ENCODE data around the gene HAND1.
A peak's percentile ranks its signal among the peaks of the same experiment; 100 is the strongest.

Gene HAND1

GRCh38 chr5:154455585-154455984 lies 22.4 kb downstream of the HAND1 start:
- Mint-ChIP-seq H3K9me3 (no peaks in the 10 kb centered on the region), H3K4me3 (no peak overlapping the region)

DNA sequence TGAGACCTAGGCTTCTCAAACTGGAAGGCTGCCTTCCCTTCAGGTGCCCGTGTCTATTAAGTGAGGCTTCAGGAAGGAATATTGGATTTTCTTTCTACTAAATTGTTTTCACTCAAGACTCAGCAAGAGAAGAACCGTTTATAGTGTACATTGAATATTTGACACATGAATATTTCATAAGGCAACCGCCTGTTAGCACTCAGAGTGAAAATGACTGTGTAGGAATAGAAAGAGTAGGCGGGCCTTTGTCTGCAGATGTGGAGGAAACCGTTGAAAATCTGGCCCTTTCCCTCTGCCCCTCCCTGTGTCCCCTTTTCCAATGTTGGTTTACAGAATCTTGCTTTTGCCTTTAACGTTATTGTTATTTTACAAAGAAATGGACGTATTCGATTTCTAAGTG lies 26.1 kb downstream of the HAND1 start:
- Mint-ChIP-seq H3K36me3 (ENCODE audit: low read depth) (peaks cover 49% of the 10 kb centered on the region), H3K4me1 (peaks cover 22% of the 10 kb centered on the region), H3K4me3 (no peak overlapping the region), H3K9me3 (no peaks in the 10 kb centered on the region), H3K27ac (no peak overlapping the region), H3K27me3 (ENCODE audit: low read depth, poor library complexity) (no peaks in the 10 kb centered on the region)
- no peak for DNase-seq
- TF ChIP-seq, protein P1, sequence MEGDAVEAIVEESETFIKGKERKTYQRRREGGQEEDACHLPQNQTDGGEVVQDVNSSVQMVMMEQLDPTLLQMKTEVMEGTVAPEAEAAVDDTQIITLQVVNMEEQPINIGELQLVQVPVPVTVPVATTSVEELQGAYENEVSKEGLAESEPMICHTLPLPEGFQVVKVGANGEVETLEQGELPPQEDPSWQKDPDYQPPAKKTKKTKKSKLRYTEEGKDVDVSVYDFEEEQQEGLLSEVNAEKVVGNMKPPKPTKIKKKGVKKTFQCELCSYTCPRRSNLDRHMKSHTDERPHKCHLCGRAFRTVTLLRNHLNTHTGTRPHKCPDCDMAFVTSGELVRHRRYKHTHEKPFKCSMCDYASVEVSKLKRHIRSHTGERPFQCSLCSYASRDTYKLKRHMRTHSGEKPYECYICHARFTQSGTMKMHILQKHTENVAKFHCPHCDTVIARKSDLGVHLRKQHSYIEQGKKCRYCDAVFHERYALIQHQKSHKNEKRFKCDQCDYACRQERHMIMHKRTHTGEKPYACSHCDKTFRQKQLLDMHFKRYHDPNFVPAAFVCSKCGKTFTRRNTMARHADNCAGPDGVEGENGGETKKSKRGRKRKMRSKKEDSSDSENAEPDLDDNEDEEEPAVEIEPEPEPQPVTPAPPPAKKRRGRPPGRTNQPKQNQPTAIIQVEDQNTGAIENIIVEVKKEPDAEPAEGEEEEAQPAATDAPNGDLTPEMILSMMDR (IDR thresholded peaks at IDR 0.05) = no peak

More at GRCh38 chr5:154455585-154455984, 22.4 kb downstream of the HAND1 start:
- DNase-seq = no peak
- H3K27me3 Mint-ChIP-seq (ENCODE audit: low read depth, poor library complexity) = no peaks in the 10 kb centered on the region
- H3K27ac Mint-ChIP-seq = no peak overlapping the region
- H3K4me1 Mint-ChIP-seq = no peaks in the 10 kb centered on the region
- peaks cover 59% of the 10 kb centered on the region for H3K36me3 Mint-ChIP-seq (ENCODE audit: low read depth)
- TF ChIP-seq, protein P1 (IDR thresholded peaks at IDR 0.05) = no peak

DNA sequence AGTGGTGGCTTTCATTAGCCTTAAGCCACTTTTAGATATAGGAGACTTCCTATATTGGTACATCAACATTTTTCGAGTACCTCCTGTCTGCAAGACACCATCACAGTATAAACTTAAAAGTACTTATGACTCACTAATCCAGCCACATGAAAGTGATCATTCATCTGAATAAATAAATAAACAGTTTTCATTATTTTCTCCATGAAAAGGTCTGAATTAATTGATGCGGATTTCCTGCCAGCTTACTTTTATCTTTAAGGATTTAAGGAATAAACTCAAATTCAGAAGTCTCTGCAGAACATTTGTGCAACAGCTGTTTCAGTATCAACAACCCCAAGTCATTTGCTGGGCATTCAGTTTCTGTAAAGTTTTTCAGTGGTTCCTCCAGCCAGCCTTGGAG lies 28.2 kb downstream of the HAND1 start:
- Mint-ChIP-seq H3K27me3 (ENCODE audit: low read depth, poor library complexity) (no peaks in the 10 kb centered on the region), H3K9me3 (no peaks in the 10 kb centered on the region), H3K4me3 (no peak overlapping the region), H3K36me3 (ENCODE audit: low read depth) (peaks cover 33% of the 10 kb centered on the region), H3K27ac (no peak overlapping the region), H3K4me1 (peaks cover 35% of the 10 kb centered on the region)
- TF ChIP-seq, protein P1 (IDR thresholded peaks at IDR 0.05) = no peak
- DNase-seq = no peak

DNA sequence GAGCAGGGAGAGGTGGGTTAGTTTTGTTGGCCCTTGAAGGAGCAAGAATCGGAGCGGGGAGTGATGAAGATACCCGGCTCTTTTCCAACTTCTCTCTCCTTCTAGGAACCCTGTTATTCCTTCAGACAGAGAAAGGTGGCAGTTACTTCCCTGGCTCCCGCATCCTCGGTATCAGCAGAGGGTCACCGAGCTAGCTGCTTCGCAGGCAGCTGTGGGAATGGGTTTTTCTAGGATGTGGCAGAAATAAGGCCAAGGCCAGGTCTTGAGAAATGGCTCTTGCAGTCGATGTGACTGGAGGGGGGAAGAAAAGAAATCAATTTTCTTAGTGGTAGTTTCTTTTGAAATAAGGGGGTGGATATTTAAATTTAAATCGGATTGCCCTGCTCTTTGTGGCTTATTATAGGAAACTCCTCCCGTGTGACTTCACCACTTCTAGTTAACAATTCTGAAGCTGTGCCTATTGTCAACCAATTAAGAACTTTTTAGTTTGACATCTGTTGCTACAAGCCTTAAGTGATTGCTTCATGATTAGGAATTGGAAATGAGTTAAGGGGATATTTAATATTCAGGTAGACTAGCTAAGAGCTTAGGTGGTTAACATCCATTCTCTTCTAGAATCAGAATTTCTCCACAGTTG lies 30.8 kb downstream of the HAND1 start:
- TF ChIP-seq, protein P1 (IDR thresholded peaks at IDR 0.05) = no peak
- Mint-ChIP-seq H3K9me3 (no peaks in the 10 kb centered on the region), H3K4me3 (peak overlapping the region; percentile 90), H3K27me3 (ENCODE audit: low read depth, poor library complexity) (no peaks in the 10 kb centered on the region), H3K27ac (no peak overlapping the region), H3K36me3 (ENCODE audit: low read depth) (peaks cover 23% of the 10 kb centered on the region), H3K4me1 (peaks cover 40% of the 10 kb centered on the region)
- peak; percentile 30 for DNase-seq

DNA sequence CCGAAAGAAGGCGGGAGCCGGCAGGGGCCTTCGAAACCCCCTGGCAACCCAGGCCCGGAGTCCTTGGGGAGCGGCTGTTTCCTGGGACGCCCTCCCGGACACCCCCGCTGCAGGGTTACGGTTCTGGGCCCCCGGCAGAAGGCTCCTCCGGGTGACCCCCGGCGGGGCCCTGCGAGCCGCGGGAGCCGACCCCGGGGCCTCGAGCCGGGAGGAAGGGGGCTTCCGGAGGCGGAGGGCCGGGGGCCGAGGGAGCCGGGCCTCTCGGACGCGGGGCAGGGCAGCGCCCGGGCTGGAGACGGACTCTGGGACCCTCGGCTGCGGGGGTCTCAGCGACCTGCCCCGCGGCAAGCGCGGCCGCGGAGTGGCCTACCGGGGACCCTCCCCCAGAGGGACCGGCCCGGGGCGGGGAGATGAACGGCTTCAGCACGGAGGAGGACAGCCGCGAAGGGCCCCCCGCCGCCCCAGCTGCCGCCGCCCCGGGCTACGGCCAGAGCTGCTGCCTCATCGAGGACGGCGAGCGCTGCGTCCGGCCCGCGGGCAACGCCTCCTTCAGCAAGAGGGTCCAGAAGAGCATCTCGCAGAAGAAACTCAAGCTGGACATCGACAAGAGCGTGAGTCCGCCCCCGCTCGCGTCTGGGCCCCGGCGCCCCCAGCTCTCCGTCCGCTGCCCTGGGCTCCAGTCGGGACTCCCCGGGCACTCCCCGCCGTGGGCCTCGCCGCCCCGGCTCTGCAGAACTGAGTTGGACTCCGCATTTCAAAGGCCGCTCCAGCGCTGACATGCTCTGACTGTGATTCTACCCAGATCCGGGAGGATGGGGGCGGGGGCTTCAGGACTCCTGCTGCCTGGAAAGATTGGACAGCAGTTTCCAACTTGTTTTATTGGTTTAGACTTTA lies 31.6 kb downstream of the HAND1 start:
- peaks cover 26% of the 10 kb centered on the region for H3K36me3 Mint-ChIP-seq (ENCODE audit: low read depth)
- TF ChIP-seq, protein P1 (IDR thresholded peaks at IDR 0.05) = no peak
- peak; percentile 79 for DNase-seq
- no peaks in the 10 kb centered on the region for H3K9me3 Mint-ChIP-seq
- peak overlapping the region; percentile 90 for H3K4me3 Mint-ChIP-seq
- peaks cover 40% of the 10 kb centered on the region for H3K4me1 Mint-ChIP-seq
- H3K27ac Mint-ChIP-seq = no peak overlapping the region
- no peaks in the 10 kb centered on the region for H3K27me3 Mint-ChIP-seq (ENCODE audit: low read depth, poor library complexity)

Measured in nephron progenitor cell (in vitro differentiated cells).